ENCODE data around the gene PRPH. TPM values are rescaled to one million over a fixed set of nuclear protein-coding genes. Genes with fewer than 3 reads are reported as not detected.
A peak's percentile ranks its signal among the peaks of the same experiment; 100 is the strongest.

The PRPH gene
- total and polyA plus RNA-seq, 9 of the 15 experiments (the other 6 are each of a cell fraction or from before 2014, with no cell fraction given): 0.27 to 1.9 (median 1.3) TPM; not detected in 1

DNA sequence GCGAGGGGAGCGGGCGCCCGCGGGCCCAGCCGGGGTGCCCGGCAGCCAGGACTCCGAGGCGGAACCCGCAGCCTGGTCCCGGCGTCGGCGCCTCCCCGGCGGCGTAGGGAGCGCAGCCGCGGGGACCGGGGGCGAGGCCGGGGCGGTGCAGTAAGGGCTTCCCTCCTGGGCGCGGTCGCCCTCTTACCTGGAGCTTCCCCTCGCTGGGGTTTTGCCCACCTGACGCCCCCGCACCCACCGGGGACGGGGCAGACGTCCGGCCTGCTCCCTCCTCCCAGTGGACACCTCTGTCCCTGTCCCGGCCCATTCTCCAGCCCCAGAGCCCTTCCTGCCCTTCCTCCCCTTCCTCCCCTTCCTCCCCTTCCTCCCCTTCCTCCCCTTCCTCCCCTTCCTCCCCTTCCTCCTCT lies 30.5 kb upstream of the PRPH start (continued):
- TF ChIP-seq CEBPG (CRISPR knock-in tag; IDR thresholded peaks at IDR 0.05) (no peak), CEBPG (tag; conservative IDR thresholded peaks at IDR 0.05 in 1 of 2, IDR thresholded peaks at IDR 0.05 in 1 of 2) (no peak), ETS2 (tag; IDR thresholded peaks at IDR 0.05; ENCODE audit: borderline replicate concordance, poor library complexity, severe bottlenecking) (no peak), MAZ (CRISPR knock-in tag; conservative IDR thresholded peaks at IDR 0.05 in 1 of 2, IDR thresholded peaks at IDR 0.05 in 1 of 2) (peak in 1 of 2 experiments; percentile 81; a peak in 2 of 4 replicates), EGR1 (conservative IDR thresholded peaks at IDR 0.05) (peak; percentile 97), RFX1 (IDR thresholded peaks at IDR 0.05) (no peak), NUFIP1 (IDR thresholded peaks at IDR 0.05; ENCODE audit: partially characterized antibody) (no peak), PHB2 (IDR thresholded peaks at IDR 0.05; ENCODE audit: low read depth) (no peak), ILF3 (IDR thresholded peaks at IDR 0.05; ENCODE audit: borderline replicate concordance) (no peak; the same call in 1 of the 2 replicates), TEAD2 (tag; IDR thresholded peaks at IDR 0.05) (no peak)
- TF ChIP-seq, protein P1, sequence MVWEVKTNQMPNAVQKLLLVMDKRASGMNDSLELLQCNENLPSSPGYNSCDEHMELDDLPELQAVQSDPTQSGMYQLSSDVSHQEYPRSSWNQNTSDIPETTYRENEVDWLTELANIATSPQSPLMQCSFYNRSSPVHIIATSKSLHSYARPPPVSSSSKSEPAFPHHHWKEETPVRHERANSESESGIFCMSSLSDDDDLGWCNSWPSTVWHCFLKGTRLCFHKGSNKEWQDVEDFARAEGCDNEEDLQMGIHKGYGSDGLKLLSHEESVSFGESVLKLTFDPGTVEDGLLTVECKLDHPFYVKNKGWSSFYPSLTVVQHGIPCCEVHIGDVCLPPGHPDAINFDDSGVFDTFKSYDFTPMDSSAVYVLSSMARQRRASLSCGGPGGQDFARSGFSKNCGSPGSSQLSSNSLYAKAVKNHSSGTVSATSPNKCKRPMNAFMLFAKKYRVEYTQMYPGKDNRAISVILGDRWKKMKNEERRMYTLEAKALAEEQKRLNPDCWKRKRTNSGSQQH (CRISPR knock-in tag; IDR thresholded peaks at IDR 0.05): peak; percentile 79; the same call in 1 of the 2 replicates
- TF ChIP-seq, protein P2, sequence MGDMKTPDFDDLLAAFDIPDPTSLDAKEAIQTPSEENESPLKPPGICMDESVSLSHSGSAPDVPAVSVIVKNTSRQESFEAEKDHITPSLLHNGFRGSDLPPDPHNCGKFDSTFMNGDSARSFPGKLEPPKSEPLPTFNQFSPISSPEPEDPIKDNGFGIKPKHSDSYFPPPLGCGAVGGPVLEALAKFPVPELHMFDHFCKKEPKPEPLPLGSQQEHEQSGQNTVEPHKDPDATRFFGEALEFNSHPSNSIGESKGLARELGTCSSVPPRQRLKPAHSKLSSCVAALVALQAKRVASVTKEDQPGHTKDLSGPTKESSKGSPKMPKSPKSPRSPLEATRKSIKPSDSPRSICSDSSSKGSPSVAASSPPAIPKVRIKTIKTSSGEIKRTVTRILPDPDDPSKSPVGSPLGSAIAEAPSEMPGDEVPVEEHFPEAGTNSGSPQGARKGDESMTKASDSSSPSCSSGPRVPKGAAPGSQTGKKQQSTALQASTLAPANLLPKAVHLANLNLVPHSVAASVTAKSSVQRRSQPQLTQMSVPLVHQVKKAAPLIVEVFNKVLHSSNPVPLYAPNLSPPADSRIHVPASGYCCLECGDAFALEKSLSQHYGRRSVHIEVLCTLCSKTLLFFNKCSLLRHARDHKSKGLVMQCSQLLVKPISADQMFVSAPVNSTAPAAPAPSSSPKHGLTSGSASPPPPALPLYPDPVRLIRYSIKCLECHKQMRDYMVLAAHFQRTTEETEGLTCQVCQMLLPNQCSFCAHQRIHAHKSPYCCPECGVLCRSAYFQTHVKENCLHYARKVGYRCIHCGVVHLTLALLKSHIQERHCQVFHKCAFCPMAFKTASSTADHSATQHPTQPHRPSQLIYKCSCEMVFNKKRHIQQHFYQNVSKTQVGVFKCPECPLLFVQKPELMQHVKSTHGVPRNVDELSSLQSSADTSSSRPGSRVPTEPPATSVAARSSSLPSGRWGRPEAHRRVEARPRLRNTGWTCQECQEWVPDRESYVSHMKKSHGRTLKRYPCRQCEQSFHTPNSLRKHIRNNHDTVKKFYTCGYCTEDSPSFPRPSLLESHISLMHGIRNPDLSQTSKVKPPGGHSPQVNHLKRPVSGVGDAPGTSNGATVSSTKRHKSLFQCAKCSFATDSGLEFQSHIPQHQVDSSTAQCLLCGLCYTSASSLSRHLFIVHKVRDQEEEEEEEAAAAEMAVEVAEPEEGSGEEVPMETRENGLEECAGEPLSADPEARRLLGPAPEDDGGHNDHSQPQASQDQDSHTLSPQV (IDR thresholded peaks at IDR 0.05): no peak
- TF ChIP-seq, protein P3, sequence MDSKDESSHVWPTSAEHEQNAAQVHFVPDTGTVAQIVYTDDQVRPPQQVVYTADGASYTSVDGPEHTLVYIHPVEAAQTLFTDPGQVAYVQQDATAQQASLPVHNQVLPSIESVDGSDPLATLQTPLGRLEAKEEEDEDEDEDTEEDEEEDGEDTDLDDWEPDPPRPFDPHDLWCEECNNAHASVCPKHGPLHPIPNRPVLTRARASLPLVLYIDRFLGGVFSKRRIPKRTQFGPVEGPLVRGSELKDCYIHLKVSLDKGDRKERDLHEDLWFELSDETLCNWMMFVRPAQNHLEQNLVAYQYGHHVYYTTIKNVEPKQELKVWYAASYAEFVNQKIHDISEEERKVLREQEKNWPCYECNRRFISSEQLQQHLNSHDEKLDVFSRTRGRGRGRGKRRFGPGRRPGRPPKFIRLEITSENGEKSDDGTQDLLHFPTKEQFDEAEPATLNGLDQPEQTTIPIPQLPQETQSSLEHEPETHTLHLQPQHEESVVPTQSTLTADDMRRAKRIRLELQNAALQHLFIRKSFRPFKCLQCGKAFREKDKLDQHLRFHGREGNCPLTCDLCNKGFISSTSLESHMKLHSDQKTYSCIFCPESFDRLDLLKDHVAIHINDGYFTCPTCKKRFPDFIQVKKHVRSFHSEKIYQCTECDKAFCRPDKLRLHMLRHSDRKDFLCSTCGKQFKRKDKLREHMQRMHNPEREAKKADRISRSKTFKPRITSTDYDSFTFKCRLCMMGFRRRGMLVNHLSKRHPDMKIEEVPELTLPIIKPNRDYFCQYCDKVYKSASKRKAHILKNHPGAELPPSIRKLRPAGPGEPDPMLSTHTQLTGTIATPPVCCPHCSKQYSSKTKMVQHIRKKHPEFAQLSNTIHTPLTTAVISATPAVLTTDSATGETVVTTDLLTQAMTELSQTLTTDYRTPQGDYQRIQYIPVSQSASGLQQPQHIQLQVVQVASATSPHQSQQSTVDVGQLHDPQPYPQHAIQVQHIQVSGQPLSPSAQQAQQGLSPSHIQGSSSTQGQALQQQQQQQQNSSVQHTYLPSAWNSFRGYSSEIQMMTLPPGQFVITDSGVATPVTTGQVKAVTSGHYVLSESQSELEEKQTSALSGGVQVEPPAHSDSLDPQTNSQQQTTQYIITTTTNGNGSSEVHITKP (IDR thresholded peaks at IDR 0.05; ENCODE audit: partially characterized antibody): peak; percentile 50
- TF ChIP-seq, protein P4, sequence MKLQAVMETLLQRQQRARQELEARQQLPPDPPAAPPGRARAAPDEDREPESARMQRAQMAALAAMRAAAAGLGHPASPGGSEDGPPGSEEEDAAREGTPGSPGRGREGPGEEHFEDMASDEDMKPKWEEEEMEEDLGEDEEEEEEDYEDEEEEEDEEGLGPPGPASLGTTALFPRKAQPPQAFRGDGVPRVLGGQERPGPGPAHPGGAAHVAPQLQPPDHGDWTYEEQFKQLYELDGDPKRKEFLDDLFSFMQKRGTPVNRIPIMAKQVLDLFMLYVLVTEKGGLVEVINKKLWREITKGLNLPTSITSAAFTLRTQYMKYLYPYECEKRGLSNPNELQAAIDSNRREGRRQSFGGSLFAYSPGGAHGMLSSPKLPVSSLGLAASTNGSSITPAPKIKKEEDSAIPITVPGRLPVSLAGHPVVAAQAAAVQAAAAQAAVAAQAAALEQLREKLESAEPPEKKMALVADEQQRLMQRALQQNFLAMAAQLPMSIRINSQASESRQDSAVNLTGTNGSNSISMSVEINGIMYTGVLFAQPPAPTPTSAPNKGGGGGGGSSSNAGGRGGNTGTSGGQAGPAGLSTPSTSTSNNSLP (IDR thresholded peaks at IDR 0.05; ENCODE audit: borderline replicate concordance, low read depth, low read length): no peak
- TF ChIP-seq, protein P5, sequence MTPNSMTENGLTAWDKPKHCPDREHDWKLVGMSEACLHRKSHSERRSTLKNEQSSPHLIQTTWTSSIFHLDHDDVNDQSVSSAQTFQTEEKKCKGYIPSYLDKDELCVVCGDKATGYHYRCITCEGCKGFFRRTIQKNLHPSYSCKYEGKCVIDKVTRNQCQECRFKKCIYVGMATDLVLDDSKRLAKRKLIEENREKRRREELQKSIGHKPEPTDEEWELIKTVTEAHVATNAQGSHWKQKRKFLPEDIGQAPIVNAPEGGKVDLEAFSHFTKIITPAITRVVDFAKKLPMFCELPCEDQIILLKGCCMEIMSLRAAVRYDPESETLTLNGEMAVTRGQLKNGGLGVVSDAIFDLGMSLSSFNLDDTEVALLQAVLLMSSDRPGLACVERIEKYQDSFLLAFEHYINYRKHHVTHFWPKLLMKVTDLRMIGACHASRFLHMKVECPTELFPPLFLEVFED (CRISPR knock-in tag; conservative IDR thresholded peaks at IDR 0.05): peak; percentile 59; the same call in 1 of the 2 replicates

All from K562 (cell line).